ENCODE measurements around the gene HHATL. TPM values are rescaled to one million over a fixed set of nuclear protein-coding genes. Genes with fewer than 3 reads are reported as not detected.

The HHATL gene
- total RNA-seq, 1 experiment from 2014 or later: not detected

GRCh38 chr3:42705962-42706585 is 3.5 kb upstream of the HHATL start:
- in situ Hi-C loops (cut with HindIII; ENCODE audit: low pct_unique_long_range_greater_than_20kb, low sequenced_read_pairs): no loop called here
- no peak overlapping the region for H3K27ac ChIP-seq (ENCODE audit: low read length)
- no TSS peak for BruUV-seq (replicated peaks)
- intact Hi-C loops (cut with micrococcal nuclease; ENCODE audit: unreplicated experiment): no loop called here
- CTCF ChIA-PET: no interaction called here
- H3K27me3 ChIP-seq (ENCODE audit: control insufficient read depth, insufficient read depth, low read length): no peaks in the 10 kb centered on the region
- DNase-seq (ENCODE audit: low read depth, low spot score): no peak
- H3K4me1 ChIP-seq (ENCODE audit: control insufficient read depth, insufficient read depth, low read length): no peaks in the 10 kb centered on the region
- TF ChIP-seq CTCF (IDR thresholded peaks at IDR 0.05) (no peak), SIN3A (IDR thresholded peaks at IDR 0.05; ENCODE audit: borderline replicate concordance, insufficient read depth, low read depth, low read length) (no peak), TCF7L2 (IDR thresholded peaks at IDR 0.05; ENCODE audit: low read depth, low read length) (no peak), REST (IDR thresholded peaks at IDR 0.05; ENCODE audit: insufficient read depth in 1 of 2, low read depth in 2 of 2, low read length in 1 of 2) (no peak), POLR2AphosphoS5 (IDR thresholded peaks at IDR 0.05; ENCODE audit: low read depth, low read length) (no peak)
- ATAC-seq: no peak
- H3K36me3 ChIP-seq (ENCODE audit: control insufficient read depth, insufficient read depth, low read length): no peaks in the 10 kb centered on the region
- no peaks in the 10 kb centered on the region for H3K9me3 ChIP-seq (ENCODE audit: control insufficient read depth, insufficient read depth, low read depth, low read length)
- POLR2A ChIA-PET: no interaction called here
- no peak overlapping the region for H3K4me3 ChIP-seq (ENCODE audit: low read depth in 2 of 2, low read length in 2 of 2)

- no peak for DNase-seq (ENCODE audit: low read depth, low spot score)
- no peak overlapping the region for H3K4me3 ChIP-seq (ENCODE audit: low read depth in 2 of 2, low read length in 2 of 2)
- H3K27me3 ChIP-seq (ENCODE audit: control insufficient read depth, insufficient read depth, low read length): no peaks in the 10 kb centered on the region
- in situ Hi-C loops (cut with HindIII; ENCODE audit: low pct_unique_long_range_greater_than_20kb, low sequenced_read_pairs): no loop called here
- no peak for TF ChIP-seq POLR2AphosphoS5 (IDR thresholded peaks at IDR 0.05; ENCODE audit: low read depth, low read length)
- no peak for TF ChIP-seq CTCF (IDR thresholded peaks at IDR 0.05)
- TF ChIP-seq SIN3A (IDR thresholded peaks at IDR 0.05; ENCODE audit: borderline replicate concordance, insufficient read depth, low read depth, low read length): no peak
- TF ChIP-seq REST (IDR thresholded peaks at IDR 0.05; ENCODE audit: insufficient read depth in 1 of 2, low read depth in 2 of 2, low read length in 1 of 2): no peak
- TF ChIP-seq TCF7L2 (IDR thresholded peaks at IDR 0.05; ENCODE audit: low read depth, low read length): no peak
- ChIA-PET CTCF (no interaction called here), POLR2A (no interaction called here)
- H3K9me3 ChIP-seq (ENCODE audit: control insufficient read depth, insufficient read depth, low read depth, low read length): no peaks in the 10 kb centered on the region
- H3K4me1 ChIP-seq (ENCODE audit: control insufficient read depth, insufficient read depth, low read length): no peaks in the 10 kb centered on the region
- no TSS peak for BruUV-seq (replicated peaks)
- intact Hi-C loops (cut with micrococcal nuclease; ENCODE audit: unreplicated experiment): no loop called here
- no peak overlapping the region for H3K27ac ChIP-seq (ENCODE audit: low read length)
- H3K36me3 ChIP-seq (ENCODE audit: control insufficient read depth, insufficient read depth, low read length): no peaks in the 10 kb centered on the region
- no peak for ATAC-seq
Observed at GRCh38 chr3:42705058-42705767, 2.6 kb upstream of the HHATL start.

Data from Panc1 (cell line).